MCF 10A (cell line): ENCODE data around the gene CSF1R. TPM values are rescaled to one million over a fixed set of nuclear protein-coding genes. Genes with fewer than 3 reads are reported as not detected.

Experiments used
- BruUV-seq: library from RNA; stranded (reverse); fragments of 400-500 nt; replicated peaks from 2 replicates; lab custom pipeline; 2021; lab: Mats Ljungman, UMichigan
- CTCF ChIA-PET: fragments of 300-600 bp; sonication (Branson Sonifier 250); formaldehyde crosslinking; extraction: SDS; loops from one replicate; lab custom pipeline; 2021; ENCODE audit warnings: antibody characterized with exemption, inconsistent platforms; lab: Yijun Ruan, JAX
- POLR2A ChIA-PET: fragments of 300-600, 350-650 bp; sonication (Branson Sonifier 250); formaldehyde crosslinking; extraction: SDS; loops from one replicate; lab custom pipeline; 2020; ENCODE audit warnings: antibody characterized with exemption, inconsistent platforms; lab: Yijun Ruan, JAX
- DNase-seq: peaks from one replicate; pipeline ENCODE4 v3.0.0-alpha.2; 2018; ENCODE audit not compliant: unreplicated experiment
- H3K27ac Mint-ChIP-seq: one replicate; pipeline ENCODE4 v1.8.0; 2022; ENCODE audit warnings: mild to moderate bottlenecking, low read depth, mixed read lengths; ENCODE audit not compliant: unreplicated experiment
- H3K27me3 Mint-ChIP-seq: one replicate; pipeline ENCODE4 v1.8.0; 2022; ENCODE audit warnings: mixed read lengths; ENCODE audit not compliant: insufficient read depth, unreplicated experiment
- H3K36me3 Mint-ChIP-seq: one replicate; pipeline ENCODE4 v1.8.0; 2022; ENCODE audit warnings: mild to moderate bottlenecking, moderate library complexity, mixed read lengths; ENCODE audit not compliant: insufficient read depth, unreplicated experiment
- H3K4me1 Mint-ChIP-seq: one replicate; pipeline ENCODE4 v1.8.0; 2022; ENCODE audit warnings: mixed read lengths; ENCODE audit not compliant: insufficient read depth, unreplicated experiment
- H3K4me3 Mint-ChIP-seq: one replicate; pipeline ENCODE4 v1.8.0; 2022; ENCODE audit warnings: mild to moderate bottlenecking, moderate library complexity, mixed read lengths; ENCODE audit not compliant: unreplicated experiment
- H3K9me3 Mint-ChIP-seq: one replicate; pipeline ENCODE4 v1.8.0; 2022; ENCODE audit warnings: mixed read lengths; ENCODE audit not compliant: unreplicated experiment
- CTCF ChIP-seq: fragments of 200-600 bp; IDR thresholded peaks from one replicate; pipeline ENCODE4 v1.8.0; 2022; ENCODE audit warnings: antibody characterized with exemption, mild to moderate bottlenecking; ENCODE audit not compliant: unreplicated experiment
- intact Hi-C: fragments of 100-400 bp; cut with micrococcal nuclease; formaldehyde crosslinking; loops from 2 replicates; pipeline ENCODE4 v1.14.1; 2022
- total RNA-seq: library from RNA; stranded (reverse); gene quantifications from 2 replicates; pipeline ENCODE4 v1.2.3, GENCODE V29; 2022

The CSF1R gene
- total RNA-seq, 1 experiment from 2014 or later, result 1.6 TPM

DNA sequence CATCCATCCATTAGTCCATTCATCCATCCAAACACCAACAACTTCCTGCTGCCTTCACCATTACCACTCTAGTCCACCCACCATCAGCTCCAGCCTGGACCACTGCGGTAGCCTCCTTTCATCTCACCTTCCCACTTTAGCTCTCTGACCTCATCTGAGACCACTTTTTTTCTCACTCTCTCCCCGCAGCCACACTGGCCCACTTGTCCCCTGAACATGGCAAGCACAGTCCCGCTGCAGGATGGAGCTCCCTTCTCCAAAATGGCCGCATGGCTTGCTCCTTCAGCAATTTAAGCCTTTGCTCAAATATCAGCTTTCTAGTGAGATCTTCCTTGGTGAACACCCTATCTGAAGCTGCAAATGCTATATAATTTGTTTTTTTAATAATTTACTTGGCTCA is 11.1 kb downstream of the CSF1R start:
- no TSS peak for BruUV-seq
- Mint-ChIP-seq H3K9me3 (no peaks in the 10 kb centered on the region), H3K27ac (no peak overlapping the region), H3K27me3 (no peaks in the 10 kb centered on the region), H3K4me1 (no peaks in the 10 kb centered on the region), H3K4me3 (no peak overlapping the region), H3K36me3 (peaks cover 5% of the 10 kb centered on the region)
- intact Hi-C loops, result no loop called here
- no peak for TF ChIP-seq CTCF
- no peak for DNase-seq
- POLR2A ChIA-PET, result interaction anchor here (0.7 to 1.2 kb wide), 2 partner anchors 23 to 37 kb away, joined by 3 read pairs; no protein-coding TSS in a partner anchor
- CTCF ChIA-PET, result interaction anchor here (0.6 to 1.2 kb wide), 3 partner anchors 12 to 944 kb away, joined by 3 to 4 read pairs (median 3); no protein-coding TSS in a partner anchor

GRCh38 chr5:150073677-150074076 is 12.7 kb downstream of the CSF1R start:
- H3K4me1 Mint-ChIP-seq, result peaks cover 2% of the 10 kb centered on the region
- BruUV-seq, result no TSS peak
- intact Hi-C loops, result no loop called here
- H3K27ac Mint-ChIP-seq, result no peak overlapping the region
- H3K27me3 Mint-ChIP-seq, result no peaks in the 10 kb centered on the region
- H3K36me3 Mint-ChIP-seq, result no peaks in the 10 kb centered on the region
- no peak for DNase-seq
- no peak for TF ChIP-seq CTCF
- ChIA-PET POLR2A (no interaction called here), CTCF (interaction anchor here (0.6 to 1.3 kb wide), 2 partner anchors 37 to 97 kb away, joined by 3 to 5 read pairs; no protein-coding TSS in a partner anchor)
- H3K9me3 Mint-ChIP-seq, result no peaks in the 10 kb centered on the region
- H3K4me3 Mint-ChIP-seq, result no peak overlapping the region

DNA sequence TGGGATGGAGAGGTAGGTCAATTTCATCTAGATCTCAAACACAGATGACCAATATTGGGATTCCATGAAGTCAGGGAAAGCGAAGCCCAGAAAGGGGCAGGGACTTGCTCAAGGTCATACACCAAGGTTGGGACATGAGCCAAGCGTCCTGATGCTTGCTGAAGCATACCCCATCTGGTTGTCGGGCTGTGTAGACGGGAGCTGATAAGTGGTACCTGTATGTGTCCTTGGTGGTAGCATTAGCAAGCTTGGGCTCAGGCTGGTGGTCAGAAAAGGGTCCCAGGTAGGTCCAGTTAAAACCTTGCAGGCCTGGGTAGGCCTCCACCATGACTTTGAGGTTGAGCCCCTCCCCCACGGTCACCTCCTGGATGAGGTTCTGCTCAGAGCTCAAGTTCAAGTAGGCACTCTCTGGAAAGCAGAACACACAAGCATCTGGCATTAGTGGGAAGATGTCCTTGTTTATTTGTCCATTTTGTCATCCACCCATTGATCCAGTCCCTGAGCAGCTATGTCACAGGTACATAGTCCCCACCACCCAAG is 13.2 kb downstream of the CSF1R start:
- H3K27me3 Mint-ChIP-seq, result no peaks in the 10 kb centered on the region
- no TSS peak for BruUV-seq
- no peaks in the 10 kb centered on the region for H3K36me3 Mint-ChIP-seq
- no peak for DNase-seq
- H3K9me3 Mint-ChIP-seq, result no peaks in the 10 kb centered on the region
- no peak overlapping the region for H3K27ac Mint-ChIP-seq
- H3K4me1 Mint-ChIP-seq, result peaks cover 4% of the 10 kb centered on the region
- no peak for TF ChIP-seq CTCF
- CTCF ChIA-PET, result interaction anchor here (0.6 to 1.3 kb wide), 2 partner anchors 37 to 98 kb away, joined by 3 to 5 read pairs; no protein-coding TSS in a partner anchor
- POLR2A ChIA-PET, result no interaction called here
- intact Hi-C loops, result no loop called here
- H3K4me3 Mint-ChIP-seq, result no peak overlapping the region

DNA sequence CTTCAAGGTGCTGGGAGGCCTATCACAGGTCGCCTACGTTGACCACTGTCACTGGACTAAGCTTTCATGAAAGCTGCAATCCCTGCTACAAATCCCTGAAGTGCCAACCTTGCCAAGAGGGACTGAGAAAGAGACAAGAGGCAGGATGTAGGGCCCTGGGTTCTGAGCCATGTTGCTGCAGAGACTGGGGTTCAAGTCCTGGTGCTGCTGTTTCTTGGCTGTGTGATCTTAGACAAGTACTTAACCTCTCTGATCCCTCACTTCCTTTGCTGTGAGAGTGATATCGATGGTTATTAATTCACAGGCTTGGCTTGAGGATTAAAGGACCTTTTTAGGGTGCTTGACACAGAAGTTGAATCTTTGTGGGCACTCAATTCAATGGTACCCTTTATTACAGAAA is 15.5 kb downstream of the CSF1R start:
- ChIA-PET CTCF (no interaction called here), POLR2A (no interaction called here)
- BruUV-seq, result no TSS peak
- Mint-ChIP-seq H3K9me3 (no peaks in the 10 kb centered on the region), H3K4me3 (no peak overlapping the region), H3K27me3 (no peaks in the 10 kb centered on the region), H3K36me3 (no peaks in the 10 kb centered on the region), H3K27ac (no peak overlapping the region), H3K4me1 (peaks cover 15% of the 10 kb centered on the region)
- DNase-seq, result no peak
- intact Hi-C loops, result no loop called here
- TF ChIP-seq CTCF, result no peak
